Activated T-helper 9 cell treated with anti-CD3 and anti-CD28 coated beads, Interleukin-2, amount 50 U/mL, for 16 hours (primary cell): ENCODE measurements around the gene KAZALD1.
A peak's percentile ranks its signal among the peaks of the same experiment; 100 is the strongest.

ENCODE experiments used
- DNase-seq: peaks from one replicate; pipeline ENCODE4 v3.0.0-alpha.2; 2020; ENCODE audit warnings: low read depth

Gene KAZALD1

GRCh38 chr10:101066896-101067355, 5.1 kb downstream of the KAZALD1 start:
- no peak for DNase-seq

- DNase-seq = peak; percentile 60
These were observed 5.7 kb downstream of the KAZALD1 start for GRCh38 chr10:101067356-101068083.

GRCh38 chr10:101069441-101069840, 7.7 kb downstream of the KAZALD1 start:
- no peak for DNase-seq

GRCh38 chr10:101070098-101070497, 8.3 kb downstream of the KAZALD1 start:
- no peak for DNase-seq

GRCh38 chr10:101071267-101071884, 9.6 kb downstream of the KAZALD1 start:
- no peak for DNase-seq

- DNase-seq = no peak
These were observed 10.2 kb downstream of the KAZALD1 start for GRCh38 chr10:101071885-101072433.

- no peak for DNase-seq
These were observed 11.1 kb downstream of the KAZALD1 start for GRCh38 chr10:101072923-101073322.

GRCh38 chr10:101073631-101074030, 11.8 kb downstream of the KAZALD1 start:
- no peak for DNase-seq

GRCh38 chr10:101075775-101076174, 14.0 kb downstream of the KAZALD1 start:
- DNase-seq = no peak

GRCh38 chr10:101076630-101077029, 14.8 kb downstream of the KAZALD1 start:
- DNase-seq = no peak

GRCh38 chr10:101079874-101080273, 18.1 kb downstream of the KAZALD1 start:
- no peak for DNase-seq

GRCh38 chr10:101080933-101081931, 19.4 kb downstream of the KAZALD1 start:
- no peak for DNase-seq

GRCh38 chr10:101085846-101086245, 24.1 kb downstream of the KAZALD1 start:
- no peak for DNase-seq

GRCh38 chr10:101087376-101087775, 25.6 kb downstream of the KAZALD1 start:
- DNase-seq = no peak

- DNase-seq = no peak
These were observed 26.2 kb downstream of the KAZALD1 start for GRCh38 chr10:101087965-101088364.

GRCh38 chr10:101089520-101090299, 27.9 kb downstream of the KAZALD1 start:
- DNase-seq = no peak

GRCh38 chr10:101090597-101090996, 28.8 kb downstream of the KAZALD1 start:
- DNase-seq = no peak

- no peak for DNase-seq
These were observed 29.9 kb downstream of the KAZALD1 start for GRCh38 chr10:101091546-101092290.

- DNase-seq = no peak
These were observed 31.1 kb downstream of the KAZALD1 start for GRCh38 chr10:101092881-101093354.

- DNase-seq = no peak
These were observed 32.5 kb downstream of the KAZALD1 start for GRCh38 chr10:101094121-101094879.
